Activated CD8-positive, alpha-beta T cell treated with anti-CD3 and anti-CD28 coated beads, Interleukin-2, amount 10 ng/mL, durations not matched to agents 7 days and 5 days (primary cell): ENCODE results near the gene MAP2K6. TPM values are rescaled to one million over a fixed set of nuclear protein-coding genes. Genes with fewer than 3 reads are reported as not detected.

Source experiments
- ATAC-seq: fragments of 150-1000 bp; cut with Tn5 transposase; one replicate; pipeline ENCODE4 v1.10.0; 2021; ENCODE audit warnings: moderate library complexity
- CTCF ChIA-PET: fragments of 350-600 bp; sonication (Branson Sonifier 250); formaldehyde crosslinking; loops from one replicate; lab custom pipeline; 2021; ENCODE audit warnings: antibody characterized with exemption; lab: Charles Lee
- POLR2A ChIA-PET: fragments of 350-600 bp; sonication (Branson Sonifier 250); formaldehyde crosslinking; loops from one replicate; lab custom pipeline; 2021; ENCODE audit warnings: antibody characterized with exemption; lab: Charles Lee
- DNase-seq: peaks from one replicate; pipeline ENCODE4 v3.0.0-alpha.2; 2020
- H3K27ac Mint-ChIP-seq: one replicate; pipeline ENCODE4 v1.8.0; 2021; ENCODE audit warnings: mild to moderate bottlenecking, mixed read lengths
- H3K27me3 Mint-ChIP-seq: one replicate; pipeline ENCODE4 v1.8.0; 2021; ENCODE audit warnings: low read depth, mixed read lengths
- H3K36me3 Mint-ChIP-seq: one replicate; pipeline ENCODE4 v1.8.0; 2021; ENCODE audit warnings: low read depth, mixed read lengths
- H3K4me1 Mint-ChIP-seq: one replicate; pipeline ENCODE4 v1.8.0; 2021; ENCODE audit warnings: low read depth, mixed read lengths
- H3K4me3 Mint-ChIP-seq: one replicate; pipeline ENCODE4 v1.8.0; 2021; ENCODE audit warnings: mild to moderate bottlenecking, mixed read lengths
- H3K9me3 Mint-ChIP-seq: one replicate; pipeline ENCODE4 v1.8.0; 2022; ENCODE audit warnings: mixed read lengths; ENCODE audit not compliant: insufficient read depth
- total RNA-seq, 2 experiments: library from RNA; stranded (reverse); gene quantifications; one replicate each; pipeline ENCODE4 v1.2.3, GENCODE V29; 2021

Gene MAP2K6
- total RNA-seq, 2 experiments from 2014 or later = 11.0 to 11.6 TPM

GRCh38 chr17:69447726-69448125 is 33.2 kb downstream of the MAP2K6 start:
- CTCF ChIA-PET = no interaction called here
- H3K9me3 Mint-ChIP-seq = no peaks in the 10 kb centered on the region
- H3K4me3 Mint-ChIP-seq = no peak overlapping the region
- POLR2A ChIA-PET = no interaction called here
- ATAC-seq = no peak
- no peaks in the 10 kb centered on the region for H3K36me3 Mint-ChIP-seq
- H3K27ac Mint-ChIP-seq = no peak overlapping the region
- DNase-seq = no peak
- peaks cover 19% of the 10 kb centered on the region for H3K4me1 Mint-ChIP-seq
- H3K27me3 Mint-ChIP-seq = no peaks in the 10 kb centered on the region

- Mint-ChIP-seq H3K27ac (no peak overlapping the region), H3K36me3 (no peaks in the 10 kb centered on the region), H3K4me3 (no peak overlapping the region), H3K27me3 (no peaks in the 10 kb centered on the region), H3K9me3 (no peaks in the 10 kb centered on the region), H3K4me1 (peaks cover 19% of the 10 kb centered on the region)
- DNase-seq (no peak), ATAC-seq (no peak)
- CTCF ChIA-PET = no interaction called here
- POLR2A ChIA-PET = no interaction called here
Observed at GRCh38 chr17:69448431-69449102, 34.1 kb downstream of the MAP2K6 start.

- POLR2A ChIA-PET = no interaction called here
- peaks cover 16% of the 10 kb centered on the region for H3K4me1 Mint-ChIP-seq
- no peak overlapping the region for H3K4me3 Mint-ChIP-seq
- no peaks in the 10 kb centered on the region for H3K36me3 Mint-ChIP-seq
- no peaks in the 10 kb centered on the region for H3K9me3 Mint-ChIP-seq
- DNase-seq (no peak), ATAC-seq (no peak)
- CTCF ChIA-PET = no interaction called here
- H3K27ac Mint-ChIP-seq = no peak overlapping the region
- no peaks in the 10 kb centered on the region for H3K27me3 Mint-ChIP-seq
Observed at GRCh38 chr17:69450131-69450530, 35.6 kb downstream of the MAP2K6 start.

- ChIA-PET CTCF (no interaction called here), POLR2A (no interaction called here)
- no peaks in the 10 kb centered on the region for H3K9me3 Mint-ChIP-seq
- peaks cover 12% of the 10 kb centered on the region for H3K4me1 Mint-ChIP-seq
- ATAC-seq = no peak
- no peaks in the 10 kb centered on the region for H3K27me3 Mint-ChIP-seq
- no peak overlapping the region for H3K27ac Mint-ChIP-seq
- no peaks in the 10 kb centered on the region for H3K36me3 Mint-ChIP-seq
- DNase-seq = no peak
- H3K4me3 Mint-ChIP-seq = no peak overlapping the region
Observed at GRCh38 chr17:69450918-69451317, 36.4 kb downstream of the MAP2K6 start.

GRCh38 chr17:69451416-69452394 is 37.2 kb downstream of the MAP2K6 start:
- ATAC-seq (no peak), DNase-seq (no peak)
- peak overlapping the region; percentile 45 for H3K27ac Mint-ChIP-seq
- H3K27me3 Mint-ChIP-seq = no peaks in the 10 kb centered on the region
- H3K9me3 Mint-ChIP-seq = no peaks in the 10 kb centered on the region
- ChIA-PET CTCF (no interaction called here), POLR2A (no interaction called here)
- H3K4me3 Mint-ChIP-seq = no peak overlapping the region
- peaks cover 12% of the 10 kb centered on the region for H3K4me1 Mint-ChIP-seq
- no peaks in the 10 kb centered on the region for H3K36me3 Mint-ChIP-seq

GRCh38 chr17:69452664-69453260 is 38.3 kb downstream of the MAP2K6 start:
- ChIA-PET CTCF (interaction anchor here (1.4 kb wide), 1 partner anchor 57 kb away, joined by 3 read pairs; no protein-coding TSS in a partner anchor), POLR2A (no interaction called here)
- no peak overlapping the region for H3K27ac Mint-ChIP-seq

GRCh38 chr17:69454051-69454450 is 39.6 kb downstream of the MAP2K6 start:
- Mint-ChIP-seq H3K4me1 (peaks cover 17% of the 10 kb centered on the region), H3K27ac (no peak overlapping the region), H3K9me3 (no peaks in the 10 kb centered on the region), H3K27me3 (no peaks in the 10 kb centered on the region), H3K36me3 (no peaks in the 10 kb centered on the region), H3K4me3 (no peak overlapping the region)
- ChIA-PET POLR2A (no interaction called here), CTCF (no interaction called here)
- ATAC-seq = no peak
- DNase-seq = no peak

More at GRCh38 chr17:69452664-69453260, 38.3 kb downstream of the MAP2K6 start:
- Mint-ChIP-seq H3K9me3 (no peaks in the 10 kb centered on the region), H3K4me1 (peaks cover 15% of the 10 kb centered on the region), H3K4me3 (no peak overlapping the region), H3K27me3 (no peaks in the 10 kb centered on the region), H3K36me3 (no peaks in the 10 kb centered on the region)
- ATAC-seq = no peak
- DNase-seq = no peak

GRCh38 chr17:69455040-69455439 is 40.5 kb downstream of the MAP2K6 start:
- Mint-ChIP-seq H3K4me1 (peaks cover 17% of the 10 kb centered on the region), H3K36me3 (no peaks in the 10 kb centered on the region), H3K9me3 (no peaks in the 10 kb centered on the region), H3K27me3 (no peaks in the 10 kb centered on the region), H3K4me3 (no peak overlapping the region), H3K27ac (no peak overlapping the region)
- ChIA-PET POLR2A (no interaction called here), CTCF (interaction anchor here (0.7 kb wide), 1 partner anchor 41 kb away, joined by 3 read pairs; the partner anchor contains the start of gene MAP2K6)
- no peak for ATAC-seq
- DNase-seq = no peak

GRCh38 chr17:69457603-69458002 is 43.1 kb downstream of the MAP2K6 start:
- Mint-ChIP-seq H3K4me1 (peaks cover 5% of the 10 kb centered on the region), H3K27ac (no peak overlapping the region), H3K4me3 (no peak overlapping the region), H3K36me3 (no peaks in the 10 kb centered on the region), H3K9me3 (no peaks in the 10 kb centered on the region), H3K27me3 (no peaks in the 10 kb centered on the region)
- ChIA-PET CTCF (no interaction called here), POLR2A (no interaction called here)
- DNase-seq = no peak
- ATAC-seq = no peak

- CTCF ChIA-PET = interaction anchor here (0.5 kb wide), 1 partner anchor 859 kb away, joined by 3 read pairs; no protein-coding TSS in a partner anchor
- no peaks in the 10 kb centered on the region for H3K9me3 Mint-ChIP-seq
- no peak overlapping the region for H3K27ac Mint-ChIP-seq
- no peaks in the 10 kb centered on the region for H3K27me3 Mint-ChIP-seq
- DNase-seq (no peak), ATAC-seq (no peak)
- POLR2A ChIA-PET = interaction anchor here (0.6 kb wide), 1 partner anchor 16 kb away, joined by 3 read pairs; no protein-coding TSS in a partner anchor
- H3K4me3 Mint-ChIP-seq = no peak overlapping the region
- H3K36me3 Mint-ChIP-seq = no peaks in the 10 kb centered on the region
- peaks cover 5% of the 10 kb centered on the region for H3K4me1 Mint-ChIP-seq
Observed at GRCh38 chr17:69460963-69461922, 46.7 kb downstream of the MAP2K6 start.

- ChIA-PET CTCF (no interaction called here), POLR2A (interaction anchor here (0.6 kb wide), 1 partner anchor 17 kb away, joined by 3 read pairs; no protein-coding TSS in a partner anchor)
- DNase-seq (no peak), ATAC-seq (no peak)
- Mint-ChIP-seq H3K27ac (no peak overlapping the region), H3K9me3 (no peaks in the 10 kb centered on the region), H3K4me3 (no peak overlapping the region), H3K4me1 (peaks cover 5% of the 10 kb centered on the region), H3K36me3 (no peaks in the 10 kb centered on the region), H3K27me3 (no peaks in the 10 kb centered on the region)
Observed at GRCh38 chr17:69461951-69462369, 47.5 kb downstream of the MAP2K6 start.
